HEK293T (cell line): ENCODE data around the gene COMMD7.

Experiments
- BHLHE40 ChIP-seq: fragments of 450-650 bp; IDR thresholded peaks from 2 replicates; pipeline ENCODE4 v1.6.1; 2016; ENCODE audit warnings: mild to moderate bottlenecking, moderate library complexity, borderline replicate concordance
- CTBP1 ChIP-seq: fragments of 450-650 bp; IDR thresholded peaks from 2 replicates; pipeline ENCODE4 v1.6.1; 2016; ENCODE audit warnings: borderline replicate concordance
- FOXK2 ChIP-seq: fragments of 450-650 bp; IDR thresholded peaks from 2 replicates; pipeline ENCODE4 v1.6.1; 2016; ENCODE audit warnings: mild to moderate bottlenecking
- LEF1 ChIP-seq: fragments of 450-650 bp; IDR thresholded peaks from 2 replicates; pipeline ENCODE4 v1.6.1; 2017; ENCODE audit warnings: mild to moderate bottlenecking, borderline replicate concordance
- SP1 ChIP-seq: fragments of 450-650 bp; IDR thresholded peaks from 2 replicates; pipeline ENCODE4 v1.6.1; 2017

DNA sequence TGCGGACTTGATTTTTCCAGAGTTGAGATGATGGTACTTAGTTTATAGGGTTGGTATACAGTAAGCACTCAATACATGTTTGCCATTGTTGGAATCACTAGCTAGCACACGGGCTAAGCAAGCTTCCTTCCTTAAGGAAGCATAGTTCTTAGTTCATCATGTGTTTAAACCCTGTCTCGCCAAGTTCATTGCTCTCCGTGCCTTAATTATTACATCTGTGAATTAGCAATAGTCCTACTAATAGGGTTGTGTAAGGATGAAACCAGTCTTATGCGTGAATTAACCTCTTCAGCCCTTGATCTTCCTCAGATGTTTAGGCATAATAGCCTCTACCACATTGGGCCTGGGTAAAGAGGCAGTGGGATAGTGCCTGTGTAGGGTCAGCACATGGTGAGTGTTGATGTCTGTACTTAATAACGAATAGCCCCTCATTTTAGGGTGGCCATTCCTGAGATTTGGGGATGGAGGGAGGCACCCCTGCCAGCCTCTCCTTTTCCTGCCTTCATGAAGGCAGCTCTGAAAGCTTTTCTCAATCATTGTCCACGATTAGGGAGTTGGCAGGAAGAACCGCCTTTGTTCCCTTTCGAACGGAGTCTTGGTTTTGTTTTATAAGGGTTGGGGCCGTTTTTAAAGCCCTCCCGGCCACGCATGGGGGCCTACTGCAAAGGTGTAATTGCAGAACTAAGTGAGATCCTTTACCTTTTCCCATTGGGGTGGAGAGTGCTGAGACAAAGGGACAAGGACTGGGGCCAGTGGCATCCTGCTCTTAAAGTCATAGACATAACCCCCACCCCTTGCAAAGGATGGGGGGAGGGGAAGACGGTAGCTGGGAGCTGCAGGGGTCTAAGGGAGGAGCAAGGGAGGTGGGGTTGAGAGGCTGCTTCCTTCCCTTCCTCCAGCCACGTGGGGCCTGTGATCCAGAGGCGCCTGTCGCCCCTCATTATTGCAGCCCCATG lies 21.0 kb upstream of the COMMD7 start:
- TF ChIP-seq BHLHE40: no peak
- TF ChIP-seq SP1: no peak
- TF ChIP-seq LEF1: no peak
- TF ChIP-seq CTBP1: no peak
- no peak for TF ChIP-seq FOXK2
